ENCODE measurements around the gene DENND2C.

DNA sequence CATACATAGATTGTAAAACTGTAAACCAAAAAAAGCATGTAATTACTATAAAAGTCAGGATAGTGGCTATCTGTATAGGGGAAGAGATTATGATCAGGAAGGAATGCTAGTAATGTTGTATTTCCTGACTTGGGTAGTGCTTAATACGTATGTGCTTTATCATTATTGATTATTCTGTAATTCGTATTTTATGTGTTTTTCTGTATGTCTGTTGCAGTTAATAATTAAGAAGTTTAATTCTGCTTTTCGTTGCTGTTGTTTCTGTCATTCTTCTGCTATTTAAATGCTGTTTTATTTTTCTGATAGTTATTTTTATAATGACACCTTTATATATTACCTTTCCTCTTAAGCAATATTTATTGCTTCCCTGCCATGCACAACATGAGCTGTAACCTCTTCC is 129.6 kb downstream of the DENND2C start:
- TF ChIP-seq, protein P1, sequence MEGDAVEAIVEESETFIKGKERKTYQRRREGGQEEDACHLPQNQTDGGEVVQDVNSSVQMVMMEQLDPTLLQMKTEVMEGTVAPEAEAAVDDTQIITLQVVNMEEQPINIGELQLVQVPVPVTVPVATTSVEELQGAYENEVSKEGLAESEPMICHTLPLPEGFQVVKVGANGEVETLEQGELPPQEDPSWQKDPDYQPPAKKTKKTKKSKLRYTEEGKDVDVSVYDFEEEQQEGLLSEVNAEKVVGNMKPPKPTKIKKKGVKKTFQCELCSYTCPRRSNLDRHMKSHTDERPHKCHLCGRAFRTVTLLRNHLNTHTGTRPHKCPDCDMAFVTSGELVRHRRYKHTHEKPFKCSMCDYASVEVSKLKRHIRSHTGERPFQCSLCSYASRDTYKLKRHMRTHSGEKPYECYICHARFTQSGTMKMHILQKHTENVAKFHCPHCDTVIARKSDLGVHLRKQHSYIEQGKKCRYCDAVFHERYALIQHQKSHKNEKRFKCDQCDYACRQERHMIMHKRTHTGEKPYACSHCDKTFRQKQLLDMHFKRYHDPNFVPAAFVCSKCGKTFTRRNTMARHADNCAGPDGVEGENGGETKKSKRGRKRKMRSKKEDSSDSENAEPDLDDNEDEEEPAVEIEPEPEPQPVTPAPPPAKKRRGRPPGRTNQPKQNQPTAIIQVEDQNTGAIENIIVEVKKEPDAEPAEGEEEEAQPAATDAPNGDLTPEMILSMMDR (conservative IDR thresholded peaks at IDR 0.05 in 1 of 2, IDR thresholded peaks at IDR 0.05 in 1 of 2; ENCODE audit: low read depth in 1 of 2, low read length in 2 of 2): no peak
- no peak for TF ChIP-seq EZH2 (IDR thresholded peaks at IDR 0.05; ENCODE audit: low read length, missing control alignments)
